Measurements from ENCODE around the gene ST8SIA5.

ST8SIA5 gene

DNA sequence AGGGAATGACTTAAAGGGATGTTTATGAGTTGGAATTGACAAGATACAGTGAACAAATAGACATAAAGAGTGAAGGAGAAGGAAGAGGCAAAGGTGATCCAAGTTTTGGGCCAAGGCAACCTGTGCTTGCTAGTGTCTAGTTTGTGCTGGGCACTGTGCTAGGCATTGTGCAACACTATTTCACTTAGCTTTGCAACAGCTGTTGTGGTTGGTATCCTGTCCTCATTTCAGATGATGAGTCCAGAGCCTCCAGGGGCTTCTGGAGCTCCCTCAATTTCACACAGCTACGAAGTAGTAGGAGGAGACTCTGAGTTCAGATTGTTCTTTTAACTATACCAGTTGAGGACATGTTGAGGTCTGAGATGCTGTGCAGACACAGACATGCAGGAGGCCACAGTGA lies 81.7 kb downstream of the ST8SIA5 start:
- TF ChIP-seq ZBTB7A (IDR thresholded peaks at IDR 0.05; ENCODE audit: low read depth): no peak
- TF ChIP-seq CEBPB (IDR thresholded peaks at IDR 0.05): no peak
- TF ChIP-seq YY1 (IDR thresholded peaks at IDR 0.05; ENCODE audit: low read depth): no peak
- no peak for TF ChIP-seq TCF12 (IDR thresholded peaks at IDR 0.05; ENCODE audit: low read depth)
- no peak for TF ChIP-seq FOXM1 (IDR thresholded peaks at IDR 0.05; ENCODE audit: borderline replicate concordance, low read depth)
- TF ChIP-seq, protein P1, sequence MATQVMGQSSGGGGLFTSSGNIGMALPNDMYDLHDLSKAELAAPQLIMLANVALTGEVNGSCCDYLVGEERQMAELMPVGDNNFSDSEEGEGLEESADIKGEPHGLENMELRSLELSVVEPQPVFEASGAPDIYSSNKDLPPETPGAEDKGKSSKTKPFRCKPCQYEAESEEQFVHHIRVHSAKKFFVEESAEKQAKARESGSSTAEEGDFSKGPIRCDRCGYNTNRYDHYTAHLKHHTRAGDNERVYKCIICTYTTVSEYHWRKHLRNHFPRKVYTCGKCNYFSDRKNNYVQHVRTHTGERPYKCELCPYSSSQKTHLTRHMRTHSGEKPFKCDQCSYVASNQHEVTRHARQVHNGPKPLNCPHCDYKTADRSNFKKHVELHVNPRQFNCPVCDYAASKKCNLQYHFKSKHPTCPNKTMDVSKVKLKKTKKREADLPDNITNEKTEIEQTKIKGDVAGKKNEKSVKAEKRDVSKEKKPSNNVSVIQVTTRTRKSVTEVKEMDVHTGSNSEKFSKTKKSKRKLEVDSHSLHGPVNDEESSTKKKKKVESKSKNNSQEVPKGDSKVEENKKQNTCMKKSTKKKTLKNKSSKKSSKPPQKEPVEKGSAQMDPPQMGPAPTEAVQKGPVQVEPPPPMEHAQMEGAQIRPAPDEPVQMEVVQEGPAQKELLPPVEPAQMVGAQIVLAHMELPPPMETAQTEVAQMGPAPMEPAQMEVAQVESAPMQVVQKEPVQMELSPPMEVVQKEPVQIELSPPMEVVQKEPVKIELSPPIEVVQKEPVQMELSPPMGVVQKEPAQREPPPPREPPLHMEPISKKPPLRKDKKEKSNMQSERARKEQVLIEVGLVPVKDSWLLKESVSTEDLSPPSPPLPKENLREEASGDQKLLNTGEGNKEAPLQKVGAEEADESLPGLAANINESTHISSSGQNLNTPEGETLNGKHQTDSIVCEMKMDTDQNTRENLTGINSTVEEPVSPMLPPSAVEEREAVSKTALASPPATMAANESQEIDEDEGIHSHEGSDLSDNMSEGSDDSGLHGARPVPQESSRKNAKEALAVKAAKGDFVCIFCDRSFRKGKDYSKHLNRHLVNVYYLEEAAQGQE (IDR thresholded peaks at IDR 0.05; ENCODE audit: low read depth): no peak
- no peak for TF ChIP-seq RAD21 (IDR thresholded peaks at IDR 0.05; ENCODE audit: low read depth)
- TF ChIP-seq MAX (IDR thresholded peaks at IDR 0.05): no peak
- TF ChIP-seq TEAD4 (IDR thresholded peaks at IDR 0.05): no peak
- TF ChIP-seq, protein P2, sequence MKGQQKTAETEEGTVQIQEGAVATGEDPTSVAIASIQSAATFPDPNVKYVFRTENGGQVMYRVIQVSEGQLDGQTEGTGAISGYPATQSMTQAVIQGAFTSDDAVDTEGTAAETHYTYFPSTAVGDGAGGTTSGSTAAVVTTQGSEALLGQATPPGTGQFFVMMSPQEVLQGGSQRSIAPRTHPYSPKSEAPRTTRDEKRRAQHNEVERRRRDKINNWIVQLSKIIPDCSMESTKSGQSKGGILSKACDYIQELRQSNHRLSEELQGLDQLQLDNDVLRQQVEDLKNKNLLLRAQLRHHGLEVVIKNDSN (IDR thresholded peaks at IDR 0.05): no peak
- no peak for TF ChIP-seq CREB1 (IDR thresholded peaks at IDR 0.05; ENCODE audit: low read depth)
- TF ChIP-seq TAF1 (IDR thresholded peaks at IDR 0.05; ENCODE audit: low read depth): no peak
- TF ChIP-seq EP300 (IDR thresholded peaks at IDR 0.05; ENCODE audit: borderline replicate concordance): no peak
- no peak for TF ChIP-seq NFIC (IDR thresholded peaks at IDR 0.05)
- TF ChIP-seq EGR1 (IDR thresholded peaks at IDR 0.05): no peak

GRCh38 chr18:46672062-46672970 lies 84.5 kb downstream of the ST8SIA5 start:
- TF ChIP-seq, protein P2 (IDR thresholded peaks at IDR 0.05): no peak
- TF ChIP-seq EGR1 (IDR thresholded peaks at IDR 0.05) (no peak), EP300 (IDR thresholded peaks at IDR 0.05; ENCODE audit: borderline replicate concordance) (no peak), CEBPB (IDR thresholded peaks at IDR 0.05) (no peak), RAD21 (IDR thresholded peaks at IDR 0.05; ENCODE audit: low read depth) (no peak), TCF12 (IDR thresholded peaks at IDR 0.05; ENCODE audit: low read depth) (no peak), ZBTB7A (IDR thresholded peaks at IDR 0.05; ENCODE audit: low read depth) (no peak), MAX (IDR thresholded peaks at IDR 0.05) (no peak), CREB1 (IDR thresholded peaks at IDR 0.05; ENCODE audit: low read depth) (no peak), FOXM1 (IDR thresholded peaks at IDR 0.05; ENCODE audit: borderline replicate concordance, low read depth) (no peak), TAF1 (IDR thresholded peaks at IDR 0.05; ENCODE audit: low read depth) (no peak), YY1 (IDR thresholded peaks at IDR 0.05; ENCODE audit: low read depth) (no peak), TEAD4 (IDR thresholded peaks at IDR 0.05) (no peak), NFIC (IDR thresholded peaks at IDR 0.05) (no peak)
- TF ChIP-seq, protein P1 (IDR thresholded peaks at IDR 0.05; ENCODE audit: low read depth): no peak

DNA sequence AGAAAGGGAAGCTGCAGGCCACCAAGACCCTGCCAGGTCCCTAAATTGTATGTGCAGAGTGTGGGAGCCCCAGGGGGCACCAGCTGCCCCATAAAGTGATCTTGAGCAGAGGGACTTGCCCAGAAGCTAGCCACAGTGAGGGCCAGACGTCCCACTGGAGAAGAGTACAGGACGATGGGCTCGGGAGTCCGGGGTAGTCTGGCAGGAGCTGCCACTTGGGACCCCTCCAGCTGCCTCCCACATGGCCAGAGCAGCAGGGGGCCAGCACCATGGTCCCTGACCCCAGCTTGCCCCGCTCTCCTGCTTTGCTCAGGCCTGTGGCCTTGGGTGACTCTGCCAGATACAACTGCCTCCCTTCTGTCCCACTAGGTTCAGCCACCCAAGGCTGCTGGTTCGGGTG lies 88.2 kb downstream of the ST8SIA5 start:
- TF ChIP-seq NFIC (IDR thresholded peaks at IDR 0.05) (no peak), TCF12 (IDR thresholded peaks at IDR 0.05; ENCODE audit: low read depth) (no peak), EGR1 (IDR thresholded peaks at IDR 0.05) (no peak), YY1 (IDR thresholded peaks at IDR 0.05; ENCODE audit: low read depth) (no peak), ZBTB7A (IDR thresholded peaks at IDR 0.05; ENCODE audit: low read depth) (no peak)
- TF ChIP-seq, protein P1 (IDR thresholded peaks at IDR 0.05; ENCODE audit: low read depth): no peak

- TF ChIP-seq CREB1 (IDR thresholded peaks at IDR 0.05; ENCODE audit: low read depth) (no peak), TAF1 (IDR thresholded peaks at IDR 0.05; ENCODE audit: low read depth) (no peak), TEAD4 (IDR thresholded peaks at IDR 0.05) (no peak)
Observed at GRCh38 chr18:46668135-46668534, 88.7 kb downstream of the ST8SIA5 start.
